H9 (cell line): ENCODE results near the gene CRHR2. TPM values are rescaled to one million over a fixed set of nuclear protein-coding genes. Genes with fewer than 3 reads are reported as not detected.
A peak's percentile ranks its signal among the peaks of the same experiment; 100 is the strongest.

Experiments used
- DNase-seq: peaks from one replicate; pipeline ENCODE4 v3.0.0-alpha.2; 2017
- H2AFZ ChIP-seq: one replicate; pipeline ENCODE4 v1.6.1; 2013; ENCODE audit warnings: mild to moderate bottlenecking, low read length, control low read depth, moderate library complexity
- H2AK5ac ChIP-seq: 2 replicates; pipeline ENCODE4 v1.6.1; 2013; ENCODE audit warnings: low read length, control low read depth, mixed read lengths; ENCODE audit not compliant: insufficient read length
- H2BK120ac ChIP-seq: one replicate; pipeline ENCODE4 v1.6.1; 2013; ENCODE audit warnings: low read depth, mild to moderate bottlenecking, low read length, control low read depth, inconsistent platforms; ENCODE audit not compliant: poor library complexity, severe bottlenecking
- H2BK12ac ChIP-seq: 2 replicates; pipeline ENCODE4 v1.6.1; 2013; ENCODE audit warnings: low read length, control low read depth, mixed read lengths, low read depth; ENCODE audit not compliant: insufficient read length
- H2BK15ac ChIP-seq: 2 replicates; pipeline ENCODE4 v1.6.1; 2013; ENCODE audit warnings: low read depth, low read length, control low read depth
- H2BK20ac ChIP-seq: one replicate; pipeline ENCODE4 v1.6.1; 2013; ENCODE audit warnings: low read depth, mild to moderate bottlenecking, low read length, control low read depth, inconsistent platforms; ENCODE audit not compliant: poor library complexity, severe bottlenecking
- H2BK5ac ChIP-seq: 2 replicates; pipeline ENCODE4 v1.6.1; 2013; ENCODE audit warnings: low read length, control low read depth, mixed read lengths; ENCODE audit not compliant: insufficient read length
- H3K14ac ChIP-seq: 2 replicates; pipeline ENCODE4 v1.6.1; 2013; ENCODE audit warnings: low read length, control low read depth; ENCODE audit not compliant: insufficient read depth
- H3K18ac ChIP-seq: 2 replicates; pipeline ENCODE4 v1.6.1; 2013; ENCODE audit warnings: low read depth, mild to moderate bottlenecking, mixed read lengths, low read length, control low read depth; ENCODE audit not compliant: insufficient read length
- H3K23ac ChIP-seq: 2 replicates; pipeline ENCODE4 v1.6.1; 2013; ENCODE audit warnings: low read length, control low read depth, mixed read lengths, low read depth; ENCODE audit not compliant: insufficient read length
- H3K23me2 ChIP-seq: 2 replicates; pipeline ENCODE4 v1.6.1; 2013; ENCODE audit warnings: low read depth, mild to moderate bottlenecking, mixed read lengths, low read length, control low read depth; ENCODE audit not compliant: insufficient read length, poor library complexity, severe bottlenecking
- H3K27ac ChIP-seq: 2 replicates; pipeline ENCODE4 v1.5.1; 2013; ENCODE audit warnings: low read length, control low read depth, mixed read lengths, low read depth; ENCODE audit not compliant: insufficient read length
- H3K27me3 ChIP-seq: 2 replicates; pipeline ENCODE4 v1.6.1; 2013; ENCODE audit warnings: low read length, control low read depth, inconsistent platforms; ENCODE audit not compliant: insufficient read depth
- H3K4ac ChIP-seq: 2 replicates; pipeline ENCODE4 v1.6.1; 2013; ENCODE audit warnings: low read depth, mild to moderate bottlenecking, control low read depth, inconsistent platforms, low read length, moderate library complexity
- H3K4me1 ChIP-seq: 2 replicates; pipeline ENCODE4 v1.6.1; 2013; ENCODE audit warnings: low read length, control low read depth, inconsistent platforms; ENCODE audit not compliant: insufficient read depth
- H3K4me2 ChIP-seq: 2 replicates; pipeline ENCODE4 v1.6.1; 2013; ENCODE audit warnings: low read length, control low read depth, mixed read lengths; ENCODE audit not compliant: insufficient read length, insufficient read depth
- H3K56ac ChIP-seq: 2 replicates; pipeline ENCODE4 v1.6.1; 2013; ENCODE audit warnings: low read depth, mild to moderate bottlenecking, mixed read lengths, low read length, control low read depth; ENCODE audit not compliant: insufficient read length
- H3K79me1 ChIP-seq: 2 replicates; pipeline ENCODE4 v1.6.1; 2013; ENCODE audit warnings: low read depth, mild to moderate bottlenecking, moderate library complexity, low read length, control low read depth, inconsistent platforms; ENCODE audit not compliant: insufficient read depth, poor library complexity, severe bottlenecking
- H3K79me2 ChIP-seq: 2 replicates; pipeline ENCODE4 v1.6.1; 2013; ENCODE audit warnings: low read length, control low read depth, inconsistent platforms; ENCODE audit not compliant: insufficient read depth
- H3K9ac ChIP-seq: 2 replicates; pipeline ENCODE4 v1.6.1; 2013; ENCODE audit warnings: low read length, control low read depth, mixed read lengths; ENCODE audit not compliant: insufficient read length; ENCODE audit errors: extremely low read depth
- H3K9me3 ChIP-seq: one replicate; pipeline ENCODE4 v1.6.1; 2013; ENCODE audit warnings: low read depth, low read length, inconsistent platforms; ENCODE audit not compliant: control insufficient read depth
- H3T11ph ChIP-seq: one replicate; pipeline ENCODE4 v1.6.1; 2013; ENCODE audit warnings: mild to moderate bottlenecking, low read length, control low read depth, inconsistent platforms
- H4K20me1 ChIP-seq: one replicate; pipeline ENCODE4 v1.6.1; 2013; ENCODE audit not compliant: control insufficient read depth, insufficient read length, insufficient read depth
- H4K5ac ChIP-seq: 2 replicates; pipeline ENCODE4 v1.6.1; 2013; ENCODE audit warnings: low read depth, mild to moderate bottlenecking, mixed read lengths, low read length, control low read depth; ENCODE audit not compliant: insufficient read length
- H4K8ac ChIP-seq: replicated peaks from 2 replicates; pipeline ENCODE4 v1.6.1; 2013; ENCODE audit warnings: low read length, control low read depth, mixed read lengths, low read depth; ENCODE audit not compliant: insufficient read length
- H4K91ac ChIP-seq: 2 replicates; pipeline ENCODE4 v1.6.1; 2013; ENCODE audit warnings: low read depth, mild to moderate bottlenecking, moderate library complexity, mixed read lengths, low read length, control low read depth; ENCODE audit not compliant: insufficient read length
- H3K27ac Mint-ChIP-seq, 3 experiments: 2 replicates in 2 of 3; 3 replicates in 1 of 3; pipeline ENCODE4 v1.8.0; 2020 to 2021; ENCODE audit warnings: mixed read lengths in 3 of 3, mild to moderate bottlenecking in 1 of 3, moderate library complexity in 1 of 3
- H3K27me3 Mint-ChIP-seq: 2 replicates; pipeline ENCODE4 v1.8.0; 2021; ENCODE audit warnings: low read depth, mild to moderate bottlenecking, moderate library complexity, mixed read lengths
- H3K36me3 Mint-ChIP-seq, 3 experiments: 2 replicates in 2 of 3; 3 replicates in 1 of 3; pipeline ENCODE4 v1.8.0; 2020 to 2021; ENCODE audit warnings: low read depth in 3 of 3, mixed read lengths in 3 of 3; ENCODE audit not compliant: insufficient read depth in 1 of 3
- H3K4me1 Mint-ChIP-seq, 2 experiments: 2 replicates each; pipeline ENCODE4 v1.8.0; 2020; ENCODE audit warnings: mixed read lengths in 2 of 2
- H3K4me3 Mint-ChIP-seq, 2 experiments: 2 replicates in 1 of 2; 3 replicates in 1 of 2; pipeline ENCODE4 v1.8.0; 2020 to 2021; ENCODE audit warnings: mild to moderate bottlenecking in 2 of 2, mixed read lengths in 2 of 2, moderate library complexity in 1 of 2
- H3K9me3 Mint-ChIP-seq, 2 experiments: 2 replicates in 1 of 2; 3 replicates in 1 of 2; pipeline ENCODE4 v1.8.0; 2020; ENCODE audit warnings: mild to moderate bottlenecking in 2 of 2, mixed read lengths in 2 of 2, moderate library complexity in 1 of 2
- CTCF ChIP-seq: fragments of 200-600 bp; sonication (generic); conservative IDR thresholded peaks from 3 replicates; pipeline ENCODE4 v1.8.0; 2021; ENCODE audit warnings: antibody characterized with exemption, mild to moderate bottlenecking
- WGBS: extraction: QIAGEN DNeasy Blood & Tissue Kit; methylation state at CpG from one replicate; pipeline ENCODE4 v1.1.7; 2013; ENCODE audit warnings: missing lambda C conversion rate, low lambda C conversion rate, mixed read lengths; ENCODE audit not compliant: insufficient read length; ENCODE audit errors: extremely low coverage; 5-methylcytosine and 5-hydroxymethylcytosine counted together
- total RNA-seq: library from RNA; stranded (reverse); gene quantifications from 2 replicates; pipeline ENCODE4 v1.2.1, GENCODE V29; 2021

Gene CRHR2
- total RNA-seq, 1 experiment from 2014 or later, result 0.07 TPM

GRCh38 chr7:30625283-30625682 is 57.0 kb downstream of the CRHR2 start:
- H3K9me3 ChIP-seq, result no peaks in the 10 kb centered on the region
- no peak overlapping the region for H2BK20ac ChIP-seq
- no peak overlapping the region for H3T11ph ChIP-seq
- no peaks in the 10 kb centered on the region for H3K27me3 Mint-ChIP-seq
- H3K79me1 ChIP-seq, result no peaks in the 10 kb centered on the region
- H4K20me1 ChIP-seq, result no peaks in the 10 kb centered on the region
- H3K9ac ChIP-seq, result no peak overlapping the region
- no peak overlapping the region for H3K56ac ChIP-seq
- H4K5ac ChIP-seq, result no peak overlapping the region
- H4K91ac ChIP-seq, result no peak overlapping the region
- no peak for DNase-seq
- no peak overlapping the region for H3K14ac ChIP-seq
- no peaks in the 10 kb centered on the region for H3K9me3 Mint-ChIP-seq
- H4K8ac ChIP-seq, result no peak overlapping the region
- H2BK15ac ChIP-seq, result no peak overlapping the region
- no peaks in the 10 kb centered on the region for H3K4me1 ChIP-seq
- WGBS, result no CpG with 5 or more reads among the region's 1 CpG
- no peak overlapping the region for H2AK5ac ChIP-seq
- no peak overlapping the region for H3K4me2 ChIP-seq
- no peak overlapping the region for H3K18ac ChIP-seq
- H2BK12ac ChIP-seq, result no peak overlapping the region
- no peak overlapping the region for H2BK5ac ChIP-seq
- no peaks in the 10 kb centered on the region for H3K4me1 Mint-ChIP-seq
- H3K27me3 ChIP-seq, result no peaks in the 10 kb centered on the region
- H3K23me2 ChIP-seq, result no peaks in the 10 kb centered on the region
- no peak overlapping the region for H2BK120ac ChIP-seq
- no peak overlapping the region for H2AFZ ChIP-seq
- no peak overlapping the region for H3K4me3 Mint-ChIP-seq
- no peak overlapping the region for H3K27ac ChIP-seq
- no peak overlapping the region for H3K23ac ChIP-seq
- no peak overlapping the region for H3K27ac Mint-ChIP-seq
- H3K79me2 ChIP-seq, result no peaks in the 10 kb centered on the region
- H3K4ac ChIP-seq, result no peak overlapping the region
- peak; percentile 24; the same call in 1 of the 3 replicates for TF ChIP-seq CTCF
- H3K36me3 Mint-ChIP-seq, result peaks cover 55 to 92% (median 84%) of the 10 kb centered on the region in 3 experiments
